ENCODE measurements around the gene FAM210B. TPM values are rescaled to one million over a fixed set of nuclear protein-coding genes. Genes with fewer than 3 reads are reported as not detected.

The FAM210B gene
- total and polyA plus RNA-seq, 9 of the 15 experiments (the other 6 are each of a cell fraction or from before 2014, with no cell fraction given), result 12.1 to 87.3 (median 47.6) TPM

DNA sequence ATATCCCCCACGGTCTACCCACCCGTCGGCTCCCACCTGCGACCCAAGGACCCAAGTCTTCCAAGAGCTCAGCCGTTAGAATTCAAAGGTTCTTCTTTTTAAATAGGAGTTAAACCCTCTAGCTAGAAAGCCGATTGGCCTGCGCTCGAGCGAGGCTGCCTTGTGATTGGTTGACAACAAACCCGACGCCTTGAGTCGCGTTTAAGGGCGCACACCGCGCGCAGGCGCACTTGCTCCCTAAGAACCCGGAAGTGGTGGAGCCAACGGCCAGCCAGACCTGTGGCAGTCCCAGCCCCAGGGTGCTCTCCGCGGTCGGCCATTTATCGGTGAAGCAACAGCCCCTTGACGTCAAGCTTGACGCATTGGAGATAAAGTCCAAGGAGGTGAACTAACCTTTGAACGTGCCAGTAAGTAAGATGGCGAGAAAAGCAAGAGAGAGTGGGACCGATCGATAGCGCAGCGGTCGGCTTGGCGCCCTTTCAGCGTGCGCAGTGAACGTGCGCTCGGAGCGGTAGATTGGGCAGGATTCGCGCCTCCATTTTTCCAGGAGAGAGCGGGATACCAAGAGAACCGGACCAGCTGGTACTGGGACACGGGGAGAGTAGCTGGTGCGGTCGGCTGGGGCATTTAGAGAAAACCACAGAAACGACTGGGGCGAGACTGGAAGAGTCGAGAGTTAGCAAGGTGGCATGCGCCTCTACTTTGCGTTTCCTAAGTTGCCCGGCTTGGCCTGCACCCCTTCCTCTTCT lies 33.5 kb downstream of the FAM210B start, which contains the start of the genes AURKA and CSTF1 (continued):
- peak; percentile 62 for TF ChIP-seq MGA (IDR thresholded peaks at IDR 0.05)
- TF ChIP-seq ZNF584 (CRISPR knock-in tag; IDR thresholded peaks at IDR 0.05; ENCODE audit: low read depth), result no peak
- no peak for TF ChIP-seq ZNF609 (CRISPR knock-in tag; IDR thresholded peaks at IDR 0.05; ENCODE audit: borderline replicate concordance)
- peak; percentile 85 for TF ChIP-seq NBN (IDR thresholded peaks at IDR 0.05; ENCODE audit: low read depth)
- peak in 1 of 2 experiments; percentile 69; a peak in 2 of 3 replicates for TF ChIP-seq CBX3 (IDR thresholded peaks at IDR 0.05; ENCODE audit: borderline replicate concordance in 1 of 2, low read length in 2 of 2)
- TF ChIP-seq, protein P1, sequence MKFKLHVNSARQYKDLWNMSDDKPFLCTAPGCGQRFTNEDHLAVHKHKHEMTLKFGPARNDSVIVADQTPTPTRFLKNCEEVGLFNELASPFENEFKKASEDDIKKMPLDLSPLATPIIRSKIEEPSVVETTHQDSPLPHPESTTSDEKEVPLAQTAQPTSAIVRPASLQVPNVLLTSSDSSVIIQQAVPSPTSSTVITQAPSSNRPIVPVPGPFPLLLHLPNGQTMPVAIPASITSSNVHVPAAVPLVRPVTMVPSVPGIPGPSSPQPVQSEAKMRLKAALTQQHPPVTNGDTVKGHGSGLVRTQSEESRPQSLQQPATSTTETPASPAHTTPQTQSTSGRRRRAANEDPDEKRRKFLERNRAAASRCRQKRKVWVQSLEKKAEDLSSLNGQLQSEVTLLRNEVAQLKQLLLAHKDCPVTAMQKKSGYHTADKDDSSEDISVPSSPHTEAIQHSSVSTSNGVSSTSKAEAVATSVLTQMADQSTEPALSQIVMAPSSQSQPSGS (CRISPR knock-in tag; IDR thresholded peaks at IDR 0.05), result no peak
- TF ChIP-seq MBD2 (IDR thresholded peaks at IDR 0.05; ENCODE audit: borderline replicate concordance, low read depth), result peak; percentile 89
